Progenitor cell of endocrine pancreas (in vitro differentiated cells): Measurements from ENCODE around the gene NTN1. TPM values are rescaled to one million over a fixed set of nuclear protein-coding genes. Genes with fewer than 3 reads are reported as not detected.

Source experiments
- DNase-seq: peaks from one replicate; pipeline ENCODE4 v3.0.0; 2021; ENCODE audit warnings: low spot score; ENCODE audit not compliant: unreplicated experiment
- H3K27ac Mint-ChIP-seq: 2 replicates; pipeline ENCODE4 v1.8.0; 2021; ENCODE audit warnings: mild to moderate bottlenecking, moderate library complexity, mixed read lengths
- H3K27me3 Mint-ChIP-seq: 2 replicates; pipeline ENCODE4 v1.8.0; 2021; ENCODE audit warnings: mixed read lengths
- H3K36me3 Mint-ChIP-seq: 2 replicates; pipeline ENCODE4 v1.8.0; 2022; ENCODE audit warnings: mixed read lengths; ENCODE audit not compliant: insufficient read depth
- H3K4me1 Mint-ChIP-seq: 2 replicates; pipeline ENCODE4 v1.8.0; 2021; ENCODE audit warnings: low read depth, mixed read lengths
- H3K4me3 Mint-ChIP-seq: 2 replicates; pipeline ENCODE4 v1.8.0; 2021; ENCODE audit warnings: low read depth, mild to moderate bottlenecking, moderate library complexity, mixed read lengths
- H3K9me3 Mint-ChIP-seq: 2 replicates; pipeline ENCODE4 v1.8.0; 2021; ENCODE audit warnings: low read depth, mixed read lengths
- total RNA-seq: library from RNA; stranded (reverse); gene quantifications from 2 replicates; pipeline ENCODE4 v1.2.1, GENCODE V29; 2021
- TF ChIP-seq, protein P1 (sequence below): fragments of 200-600 bp; sonication (generic); IDR thresholded peaks from one replicate; pipeline ENCODE4 v1.5.0; 2021; ENCODE audit warnings: antibody characterized with exemption, mild to moderate bottlenecking; ENCODE audit not compliant: unreplicated experiment

NTN1 gene
- total RNA-seq, 1 donor from 2014 or later, result 4.4 TPM

GRCh38 chr17:9024497-9024896, 3.2 kb downstream of the NTN1 start:
- Mint-ChIP-seq H3K36me3 (no peaks in the 10 kb centered on the region), H3K9me3 (no peaks in the 10 kb centered on the region), H3K4me3 (no peak overlapping the region), H3K4me1 (peaks cover 10% of the 10 kb centered on the region), H3K27me3 (peaks cover 77% of the 10 kb centered on the region), H3K27ac (no peak overlapping the region)
- TF ChIP-seq, protein P1, sequence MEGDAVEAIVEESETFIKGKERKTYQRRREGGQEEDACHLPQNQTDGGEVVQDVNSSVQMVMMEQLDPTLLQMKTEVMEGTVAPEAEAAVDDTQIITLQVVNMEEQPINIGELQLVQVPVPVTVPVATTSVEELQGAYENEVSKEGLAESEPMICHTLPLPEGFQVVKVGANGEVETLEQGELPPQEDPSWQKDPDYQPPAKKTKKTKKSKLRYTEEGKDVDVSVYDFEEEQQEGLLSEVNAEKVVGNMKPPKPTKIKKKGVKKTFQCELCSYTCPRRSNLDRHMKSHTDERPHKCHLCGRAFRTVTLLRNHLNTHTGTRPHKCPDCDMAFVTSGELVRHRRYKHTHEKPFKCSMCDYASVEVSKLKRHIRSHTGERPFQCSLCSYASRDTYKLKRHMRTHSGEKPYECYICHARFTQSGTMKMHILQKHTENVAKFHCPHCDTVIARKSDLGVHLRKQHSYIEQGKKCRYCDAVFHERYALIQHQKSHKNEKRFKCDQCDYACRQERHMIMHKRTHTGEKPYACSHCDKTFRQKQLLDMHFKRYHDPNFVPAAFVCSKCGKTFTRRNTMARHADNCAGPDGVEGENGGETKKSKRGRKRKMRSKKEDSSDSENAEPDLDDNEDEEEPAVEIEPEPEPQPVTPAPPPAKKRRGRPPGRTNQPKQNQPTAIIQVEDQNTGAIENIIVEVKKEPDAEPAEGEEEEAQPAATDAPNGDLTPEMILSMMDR, result no peak
- no peak for DNase-seq

GRCh38 chr17:9026741-9027140, 5.4 kb downstream of the NTN1 start:
- TF ChIP-seq, protein P1, result no peak
- Mint-ChIP-seq H3K27ac (no peak overlapping the region), H3K9me3 (no peaks in the 10 kb centered on the region), H3K4me3 (no peak overlapping the region), H3K36me3 (no peaks in the 10 kb centered on the region), H3K27me3 (peaks cover 87% of the 10 kb centered on the region), H3K4me1 (peaks cover 10% of the 10 kb centered on the region)
- no peak for DNase-seq

DNA sequence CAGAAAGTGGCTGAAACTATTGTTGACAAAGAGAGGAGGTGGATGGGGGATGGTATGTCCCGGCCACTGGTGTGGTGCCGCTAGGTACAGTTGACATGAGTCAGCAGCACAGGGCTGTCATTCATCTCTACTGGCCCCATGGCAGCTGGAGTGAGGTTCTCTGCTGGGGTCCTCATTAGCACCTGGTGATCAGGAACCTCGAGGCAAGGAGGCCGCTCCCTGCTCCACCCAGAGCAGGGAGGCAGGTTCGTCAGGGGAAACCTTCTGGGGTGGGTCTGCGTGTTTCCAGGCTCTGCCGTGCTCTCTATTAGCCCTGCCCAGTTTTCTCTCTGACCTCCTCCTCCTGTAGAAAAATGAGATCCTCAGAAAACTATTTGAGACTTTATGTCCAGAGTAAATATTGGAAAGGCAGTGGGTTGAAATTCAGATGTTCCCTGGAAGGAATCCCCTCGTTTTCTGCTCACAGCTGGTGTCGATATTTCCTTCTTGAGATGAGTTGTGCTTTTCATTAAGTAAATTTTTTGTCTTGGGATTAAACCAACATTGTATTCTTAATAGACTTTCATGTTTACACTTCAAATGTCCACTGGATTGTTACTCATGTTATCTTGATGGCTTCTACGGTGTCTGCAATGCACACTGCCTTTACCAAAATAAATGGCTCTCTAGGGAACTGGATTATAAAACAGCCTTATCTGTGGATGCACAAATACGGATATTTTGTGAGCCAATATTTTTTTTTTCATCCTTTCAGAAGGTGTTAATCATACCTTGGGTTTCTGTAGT, 7.1 kb downstream of the NTN1 start:
- Mint-ChIP-seq H3K4me1 (peaks cover 8% of the 10 kb centered on the region), H3K4me3 (no peak overlapping the region), H3K9me3 (no peaks in the 10 kb centered on the region), H3K27me3 (peaks cover 95% of the 10 kb centered on the region), H3K36me3 (no peaks in the 10 kb centered on the region), H3K27ac (no peak overlapping the region)
- no peak for DNase-seq
- TF ChIP-seq, protein P1, result no peak

DNA sequence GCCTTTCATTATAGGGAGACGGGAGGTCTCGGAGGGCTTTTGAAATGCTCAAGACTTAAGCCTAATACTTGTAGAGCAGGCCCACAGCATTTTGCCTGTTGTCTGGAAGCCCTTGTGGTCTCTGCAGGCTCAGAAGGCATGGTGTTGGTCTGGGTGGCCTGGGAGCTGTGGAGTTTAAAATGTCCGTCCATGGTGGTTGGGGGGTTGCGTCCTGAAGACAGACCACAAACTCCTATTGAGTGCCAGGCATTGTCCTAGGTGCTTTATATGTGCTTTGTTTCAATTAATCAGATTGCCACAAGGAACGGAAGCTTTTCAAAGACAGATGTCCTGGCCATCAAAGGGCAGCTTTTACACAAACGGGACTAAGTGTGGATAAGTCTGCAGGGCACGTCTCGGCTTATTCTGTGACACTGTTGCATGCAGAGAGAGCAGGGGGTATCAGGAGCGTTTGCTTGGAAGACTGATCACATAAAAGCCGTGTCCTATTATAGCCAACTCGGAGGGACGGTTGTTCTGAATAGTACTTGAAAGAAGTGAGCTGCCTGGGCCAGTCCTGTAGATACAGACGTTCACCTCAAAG, 7.8 kb downstream of the NTN1 start:
- Mint-ChIP-seq H3K27me3 (peaks cover 91% of the 10 kb centered on the region), H3K4me1 (peaks cover 8% of the 10 kb centered on the region), H3K4me3 (no peak overlapping the region), H3K36me3 (no peaks in the 10 kb centered on the region), H3K27ac (no peak overlapping the region), H3K9me3 (no peaks in the 10 kb centered on the region)
- TF ChIP-seq, protein P1, result no peak
- DNase-seq, result no peak

DNA sequence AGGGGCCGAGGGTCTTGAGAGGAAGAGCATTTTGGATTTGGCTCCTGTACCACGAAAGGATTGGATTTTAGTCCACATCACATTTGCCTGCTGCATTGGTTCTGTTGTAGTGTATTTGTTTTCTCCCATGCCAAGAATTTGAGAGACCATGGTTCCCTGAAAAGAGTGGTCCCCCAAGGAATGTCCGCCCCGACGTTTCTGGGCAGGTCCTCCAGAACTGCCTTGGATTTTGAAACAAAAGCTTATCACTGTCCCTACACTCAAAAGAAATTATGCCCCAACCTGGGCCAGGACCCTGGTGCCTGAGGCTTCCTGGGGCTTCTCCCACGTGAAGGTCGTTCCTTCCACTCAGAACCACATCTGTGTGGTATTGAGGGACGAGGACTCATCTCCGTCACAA, 10.8 kb downstream of the NTN1 start:
- TF ChIP-seq, protein P1, result no peak
- H3K36me3 Mint-ChIP-seq, result no peaks in the 10 kb centered on the region
- peaks cover 2% of the 10 kb centered on the region for H3K9me3 Mint-ChIP-seq
- H3K4me3 Mint-ChIP-seq, result no peak overlapping the region
- peaks cover 8% of the 10 kb centered on the region for H3K4me1 Mint-ChIP-seq
- no peak overlapping the region for H3K27ac Mint-ChIP-seq
- DNase-seq, result no peak
- H3K27me3 Mint-ChIP-seq, result peaks cover 60% of the 10 kb centered on the region
